ACHN (cell line): ENCODE data around the gene PTGER4.
A peak's percentile ranks its signal among the peaks of the same experiment; 100 is the strongest.
"Not testable (repeated sequence)": the region's sequence is repeated elsewhere in the genome, so short reads cannot be mapped to it uniquely, and the experiment has no call there.

Experiments
- DNase-seq: peaks from one replicate; pipeline ENCODE4 v3.0.0-alpha.2; 2015
- in situ Hi-C: cut with HindIII; loops from 2 replicates; pipeline ENCODE4 v1.10.0; 2017; ENCODE audit warnings: low sequenced_read_pairs, low pct_ligation_motif_present, low pct_unique_long_range_greater_than_20kb

Gene PTGER4

GRCh38 chr5:40685976-40686486, 6.3 kb downstream of the PTGER4 start:
- no peak for DNase-seq
- in situ Hi-C loops, result no loop called here

- in situ Hi-C loops, result no loop called here
- DNase-seq, result no peak
Observed at GRCh38 chr5:40687321-40687720, 7.6 kb downstream of the PTGER4 start.

- in situ Hi-C loops, result no loop called here
- DNase-seq, result peak; percentile 81
Observed at GRCh38 chr5:40688127-40688761, 8.5 kb downstream of the PTGER4 start.

- in situ Hi-C loops, result no loop called here
- no peak for DNase-seq
Observed at GRCh38 chr5:40688996-40689395, 9.3 kb downstream of the PTGER4 start.

GRCh38 chr5:40689438-40689837, 9.7 kb downstream of the PTGER4 start:
- in situ Hi-C loops, result no loop called here
- peak; percentile 89 for DNase-seq

GRCh38 chr5:40690267-40690666, 10.6 kb downstream of the PTGER4 start:
- in situ Hi-C loops, result no loop called here

DNA sequence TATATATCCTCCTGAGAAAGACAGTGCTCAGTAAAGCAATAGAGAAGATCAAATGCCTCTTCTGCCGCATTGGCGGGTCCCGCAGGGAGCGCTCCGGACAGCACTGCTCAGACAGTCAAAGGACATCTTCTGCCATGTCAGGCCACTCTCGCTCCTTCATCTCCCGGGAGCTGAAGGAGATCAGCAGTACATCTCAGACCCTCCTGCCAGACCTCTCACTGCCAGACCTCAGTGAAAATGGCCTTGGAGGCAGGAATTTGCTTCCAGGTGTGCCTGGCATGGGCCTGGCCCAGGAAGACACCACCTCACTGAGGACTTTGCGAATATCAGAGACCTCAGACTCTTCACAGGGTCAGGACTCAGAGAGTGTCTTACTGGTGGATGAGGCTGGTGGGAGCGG, 12.2 kb downstream of the PTGER4 start:
- DNase-seq, result no peak
- in situ Hi-C loops, result no loop called here

More at GRCh38 chr5:40690267-40690666, 10.6 kb downstream of the PTGER4 start:
- DNase-seq, result no peak

DNA sequence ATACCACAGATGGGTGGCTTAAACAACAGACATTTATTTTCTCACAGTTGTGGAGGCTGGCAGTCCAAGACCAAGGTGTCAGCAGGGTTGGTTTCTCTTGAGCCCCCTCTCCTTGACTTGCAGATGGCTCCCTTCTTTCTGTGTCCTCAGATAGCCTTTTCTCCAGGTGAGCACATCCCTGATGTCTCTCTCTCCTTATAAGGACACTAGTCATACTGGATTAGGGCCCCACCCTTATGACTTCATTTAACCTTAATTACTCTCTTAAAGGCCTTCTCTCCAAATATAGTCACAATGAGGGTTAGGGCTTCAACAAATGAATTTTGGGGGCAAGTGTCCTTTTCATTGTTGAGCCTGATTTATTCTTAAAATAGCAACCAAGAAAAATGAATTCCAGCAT, 14.7 kb downstream of the PTGER4 start:
- in situ Hi-C loops, result no loop called here
- no peak for DNase-seq

- in situ Hi-C loops, result no loop called here
Observed at GRCh38 chr5:40700116-40700782, 20.5 kb downstream of the PTGER4 start.

GRCh38 chr5:40702027-40702426, 22.3 kb downstream of the PTGER4 start:
- DNase-seq, in situ Hi-C loops: not testable (repeated sequence)

More at GRCh38 chr5:40700116-40700782, 20.5 kb downstream of the PTGER4 start:
- DNase-seq, result no peak

DNA sequence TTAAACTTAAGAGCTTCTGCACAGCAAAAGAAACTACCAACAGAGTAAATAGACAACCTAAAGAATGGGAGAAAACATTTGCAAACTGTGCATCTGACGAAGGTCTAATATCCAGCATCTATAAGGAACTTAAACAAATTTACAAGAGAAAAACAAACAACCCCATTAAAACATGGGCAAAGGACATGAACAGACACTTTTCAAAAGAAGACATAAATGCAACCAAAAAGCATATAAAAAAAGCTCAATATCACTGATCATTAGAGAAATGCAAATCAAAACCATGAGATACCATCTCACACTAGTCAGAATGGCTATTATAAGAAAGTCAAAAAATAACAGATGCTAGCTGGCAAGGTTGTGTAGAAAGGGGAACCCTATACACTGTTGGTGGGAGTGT, 25.8 kb downstream of the PTGER4 start:
- in situ Hi-C loops, DNase-seq: not testable (repeated sequence)

DNA sequence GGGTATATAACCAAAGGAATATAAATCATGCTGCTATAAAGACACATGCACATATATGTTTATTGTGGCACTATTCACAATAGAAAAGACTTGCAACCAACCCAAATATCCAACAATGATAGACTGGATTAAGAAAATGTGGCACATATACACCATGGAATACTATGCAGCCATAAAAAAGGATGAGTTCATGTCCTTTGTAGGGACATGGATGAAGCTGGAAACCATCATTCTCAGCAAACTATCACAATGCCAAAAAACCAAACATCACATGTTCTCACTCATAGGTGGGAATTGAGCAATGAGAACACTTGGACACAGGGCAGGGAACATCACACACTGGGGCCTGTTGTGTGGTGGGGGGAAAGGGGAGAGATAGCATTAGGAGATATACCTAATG, 30.9 kb downstream of the PTGER4 start:
- DNase-seq, in situ Hi-C loops: not testable (repeated sequence)

DNA sequence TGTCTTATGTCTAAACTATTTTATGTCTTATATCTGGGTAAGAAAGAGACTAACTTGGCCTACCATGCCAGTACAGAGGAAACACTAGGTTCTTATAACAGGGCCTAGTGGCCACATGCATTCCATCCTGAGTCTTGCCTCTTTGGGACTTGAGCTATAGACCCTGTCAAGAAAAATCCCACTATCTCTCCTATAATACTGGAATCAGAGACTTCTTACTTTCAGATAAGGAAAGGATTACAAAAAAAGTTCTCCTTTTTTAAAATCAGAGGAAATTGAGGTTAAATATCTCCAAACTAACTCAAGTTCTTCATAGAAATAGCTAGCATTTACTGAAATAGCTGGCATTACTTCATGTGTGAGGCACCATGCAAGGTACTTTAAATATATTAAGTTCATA, 34.3 kb downstream of the PTGER4 start:
- no peak for DNase-seq
- in situ Hi-C loops, result no loop called here

- peak; percentile 13 for DNase-seq
- in situ Hi-C loops, result no loop called here
Observed at GRCh38 chr5:40716000-40716399, 36.3 kb downstream of the PTGER4 start.

DNA sequence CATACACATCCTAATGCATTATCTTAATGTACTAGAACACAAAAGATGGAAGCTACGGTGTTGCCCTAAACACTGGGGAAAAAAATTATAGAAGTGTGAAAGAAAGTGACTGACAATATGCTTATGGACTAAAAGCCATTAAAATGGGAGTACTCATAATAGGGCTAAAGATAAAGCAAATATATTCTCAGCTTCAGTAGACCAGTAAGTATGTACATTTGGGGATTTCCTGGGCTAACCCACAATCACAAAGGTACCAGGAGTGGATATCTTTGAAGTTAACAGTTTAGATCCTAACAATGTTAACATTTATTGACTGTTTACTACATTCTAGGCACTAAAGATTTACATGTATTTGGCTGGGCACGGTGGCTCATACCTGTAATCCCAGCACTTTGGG, 36.9 kb downstream of the PTGER4 start:
- in situ Hi-C loops, result no loop called here
- no peak for DNase-seq

DNA sequence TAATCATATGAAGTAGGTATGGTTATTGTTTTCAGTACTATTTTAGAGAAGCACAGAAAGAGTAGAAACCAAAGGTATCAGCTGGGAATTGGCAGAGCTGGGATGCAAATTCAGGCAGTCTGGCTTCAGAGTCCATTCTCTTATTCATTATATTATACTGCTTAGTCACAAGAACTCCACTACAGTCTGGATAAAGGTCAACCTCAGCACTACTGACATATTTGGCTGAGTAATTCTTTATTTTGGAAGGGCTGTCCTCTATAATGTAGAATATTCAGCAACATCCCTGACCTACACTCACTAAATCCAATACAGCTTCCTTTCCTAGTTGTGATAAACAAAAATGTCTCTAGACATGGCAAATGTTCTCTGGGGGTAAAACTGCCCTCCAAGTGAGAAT, 37.6 kb downstream of the PTGER4 start:
- DNase-seq, result no peak
- in situ Hi-C loops, result no loop called here

DNA sequence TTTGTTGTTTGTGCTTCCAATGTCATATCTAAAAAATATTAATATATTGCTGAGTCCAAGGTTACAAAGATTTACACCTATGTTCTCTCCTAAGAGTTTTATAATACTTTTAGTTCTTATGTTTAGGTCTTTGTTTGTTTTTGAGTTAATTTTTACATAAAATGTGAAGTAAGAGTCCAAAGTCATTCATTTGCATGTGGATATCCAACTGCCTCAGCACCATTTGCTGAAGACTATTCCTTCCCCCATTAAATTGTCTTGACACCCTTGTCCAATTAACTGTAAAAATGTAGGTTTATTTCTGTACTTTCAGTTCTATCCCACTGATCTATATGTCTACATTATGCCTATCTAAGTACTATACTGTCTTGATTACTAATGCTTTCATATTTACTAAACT, 40.4 kb downstream of the PTGER4 start:
- in situ Hi-C loops, result no loop called here

GRCh38 chr5:40722497-40722911, 42.8 kb downstream of the PTGER4 start:
- DNase-seq, result not testable (repeated sequence)

More for the DNA sequence above, 40.4 kb downstream of the PTGER4 start:
- DNase-seq, result no peak

DNA sequence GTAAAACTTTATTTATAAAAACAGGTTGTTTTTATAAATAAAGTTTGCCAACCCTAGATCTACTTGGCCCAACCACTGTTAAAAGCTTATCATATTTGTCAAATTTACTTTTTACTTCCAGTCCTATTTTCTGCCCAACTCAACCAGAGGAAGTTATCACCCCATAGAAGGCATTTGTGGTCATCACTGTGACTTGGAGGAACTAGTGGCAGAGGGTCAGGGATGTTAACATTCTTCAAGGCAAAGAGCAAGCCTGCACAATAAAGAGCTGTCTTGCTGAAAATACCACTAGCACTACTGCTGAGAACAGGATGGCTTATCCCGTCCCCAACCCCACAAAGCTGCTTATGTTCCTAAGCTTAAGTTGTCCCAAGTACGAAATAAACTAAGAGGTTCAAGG, 53.7 kb downstream of the PTGER4 start:
- in situ Hi-C loops, result no loop called here

More at GRCh38 chr5:40722497-40722911, 42.8 kb downstream of the PTGER4 start:
- in situ Hi-C loops, result not testable (repeated sequence)

More for the DNA sequence above, 53.7 kb downstream of the PTGER4 start:
- no peak for DNase-seq
